ENCODE measurements around the gene VTA1.

The VTA1 gene

DNA sequence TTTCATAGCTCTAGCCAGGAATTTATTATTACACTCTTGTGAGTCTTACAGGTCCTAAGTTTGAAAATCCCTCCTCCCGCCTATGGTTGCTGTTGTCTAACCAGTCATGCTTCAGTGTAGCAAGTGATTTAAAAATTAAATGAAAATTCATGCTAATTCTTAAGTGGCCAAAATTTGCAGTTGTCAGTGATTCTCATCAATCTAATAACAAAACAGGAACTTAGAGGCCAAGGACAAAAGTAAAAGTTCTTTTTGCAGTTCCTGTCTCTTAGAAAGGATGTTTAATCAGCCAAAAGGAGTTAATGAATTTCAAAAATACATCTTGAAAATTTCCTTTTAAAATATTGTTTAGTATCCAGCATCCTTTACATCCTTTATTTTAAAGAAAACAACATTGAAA, 36.3 kb downstream of the VTA1 start:
- H3K9ac ChIP-seq (ENCODE audit: low read depth, low read length): no peak overlapping the region
- no peak for ATAC-seq (ENCODE audit: insufficient read depth, low read depth)
- no peaks in the 10 kb centered on the region for H3K9me3 ChIP-seq (ENCODE audit: insufficient read depth, low read length, severe bottlenecking)
- peaks cover 5% of the 10 kb centered on the region; the same call in 1 of the 2 replicates for H3K36me3 ChIP-seq (ENCODE audit: insufficient read depth, low read length)
- no peak overlapping the region for H3K4me2 ChIP-seq (ENCODE audit: insufficient read depth, low read length)
- H3K4me3 ChIP-seq (ENCODE audit: low read depth in 1 of 2, low read length in 2 of 2): no peak overlapping the region
- no peak overlapping the region for H2AFZ ChIP-seq (ENCODE audit: low read depth, low read length)
- no peaks in the 10 kb centered on the region for H3K4me1 ChIP-seq (ENCODE audit: insufficient read depth, low read length)
- no peaks in the 10 kb centered on the region for H4K20me1 ChIP-seq (ENCODE audit: insufficient read depth, low read length)
- H3K27me3 ChIP-seq (ENCODE audit: insufficient read depth, low read length, poor library complexity): no peaks in the 10 kb centered on the region
- H3K27ac ChIP-seq (ENCODE audit: low read length): no peak overlapping the region
- no peaks in the 10 kb centered on the region for H3K79me2 ChIP-seq (ENCODE audit: insufficient read depth, low read length)
- TF ChIP-seq EZH2 (IDR thresholded peaks at IDR 0.05; ENCODE audit: borderline replicate concordance, low read depth, low read length, severe bottlenecking): no peak
- TF ChIP-seq, protein P1, sequence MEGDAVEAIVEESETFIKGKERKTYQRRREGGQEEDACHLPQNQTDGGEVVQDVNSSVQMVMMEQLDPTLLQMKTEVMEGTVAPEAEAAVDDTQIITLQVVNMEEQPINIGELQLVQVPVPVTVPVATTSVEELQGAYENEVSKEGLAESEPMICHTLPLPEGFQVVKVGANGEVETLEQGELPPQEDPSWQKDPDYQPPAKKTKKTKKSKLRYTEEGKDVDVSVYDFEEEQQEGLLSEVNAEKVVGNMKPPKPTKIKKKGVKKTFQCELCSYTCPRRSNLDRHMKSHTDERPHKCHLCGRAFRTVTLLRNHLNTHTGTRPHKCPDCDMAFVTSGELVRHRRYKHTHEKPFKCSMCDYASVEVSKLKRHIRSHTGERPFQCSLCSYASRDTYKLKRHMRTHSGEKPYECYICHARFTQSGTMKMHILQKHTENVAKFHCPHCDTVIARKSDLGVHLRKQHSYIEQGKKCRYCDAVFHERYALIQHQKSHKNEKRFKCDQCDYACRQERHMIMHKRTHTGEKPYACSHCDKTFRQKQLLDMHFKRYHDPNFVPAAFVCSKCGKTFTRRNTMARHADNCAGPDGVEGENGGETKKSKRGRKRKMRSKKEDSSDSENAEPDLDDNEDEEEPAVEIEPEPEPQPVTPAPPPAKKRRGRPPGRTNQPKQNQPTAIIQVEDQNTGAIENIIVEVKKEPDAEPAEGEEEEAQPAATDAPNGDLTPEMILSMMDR (IDR thresholded peaks at IDR 0.05; ENCODE audit: borderline replicate concordance, extremely low read depth, low read length, poor library complexity, severe bottlenecking): no peak
- no peak for DNase-seq

DNA sequence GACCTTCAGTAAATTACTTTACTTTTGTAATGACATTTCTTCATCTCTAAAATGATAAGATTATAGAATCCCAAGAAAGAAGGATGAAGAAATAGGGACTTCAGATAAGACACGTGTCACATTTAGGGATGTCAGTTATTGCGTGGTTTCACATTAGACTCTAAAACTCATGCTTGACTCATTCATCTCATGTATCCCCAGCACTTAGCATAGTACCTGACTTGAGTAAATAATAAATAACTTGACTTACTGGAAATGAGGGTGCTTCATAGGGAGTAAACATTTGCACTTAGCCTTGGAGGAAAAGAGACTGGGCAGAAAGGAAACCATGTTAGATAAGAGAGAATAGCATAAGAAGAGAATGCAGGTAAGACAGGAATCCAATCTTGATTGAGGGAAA, 37.2 kb downstream of the VTA1 start:
- no peaks in the 10 kb centered on the region for H3K9me3 ChIP-seq (ENCODE audit: insufficient read depth, low read length, severe bottlenecking)
- no peaks in the 10 kb centered on the region for H3K27me3 ChIP-seq (ENCODE audit: insufficient read depth, low read length, poor library complexity)
- TF ChIP-seq, protein P1 (IDR thresholded peaks at IDR 0.05; ENCODE audit: borderline replicate concordance, extremely low read depth, low read length, poor library complexity, severe bottlenecking): no peak
- no peak for TF ChIP-seq EZH2 (IDR thresholded peaks at IDR 0.05; ENCODE audit: borderline replicate concordance, low read depth, low read length, severe bottlenecking)
- H3K9ac ChIP-seq (ENCODE audit: low read depth, low read length): no peak overlapping the region
- ATAC-seq (ENCODE audit: insufficient read depth, low read depth) (no peak), DNase-seq (no peak)
- no peak overlapping the region for H3K4me2 ChIP-seq (ENCODE audit: insufficient read depth, low read length)
- H4K20me1 ChIP-seq (ENCODE audit: insufficient read depth, low read length): no peaks in the 10 kb centered on the region
- no peak overlapping the region for H2AFZ ChIP-seq (ENCODE audit: low read depth, low read length)
- no peaks in the 10 kb centered on the region for H3K4me1 ChIP-seq (ENCODE audit: insufficient read depth, low read length)
- no peak overlapping the region for H3K4me3 ChIP-seq (ENCODE audit: low read depth in 1 of 2, low read length in 2 of 2)
- H3K27ac ChIP-seq (ENCODE audit: low read length): no peak overlapping the region
- H3K79me2 ChIP-seq (ENCODE audit: insufficient read depth, low read length): no peaks in the 10 kb centered on the region
- H3K36me3 ChIP-seq (ENCODE audit: insufficient read depth, low read length): peaks cover 8% of the 10 kb centered on the region; the same call in 1 of the 2 replicates

DNA sequence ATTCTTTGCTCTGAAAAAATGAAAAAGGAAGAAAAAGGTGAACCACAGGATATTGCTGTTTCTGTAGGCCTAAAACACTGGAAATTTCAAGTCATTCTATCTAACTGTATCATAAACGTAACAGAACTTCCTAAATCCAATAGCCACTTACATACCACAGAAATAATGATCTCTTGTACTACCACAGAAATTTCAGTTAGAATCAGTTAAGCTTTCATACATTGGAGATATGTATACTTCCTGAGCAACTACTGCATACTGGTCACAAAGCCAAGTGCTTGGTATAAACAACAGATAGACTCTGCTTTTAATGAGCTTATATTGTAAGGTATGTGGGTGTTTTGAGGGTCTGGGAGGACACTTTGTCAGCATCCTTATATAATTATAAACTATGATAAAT, 38.6 kb downstream of the VTA1 start:
- ATAC-seq (ENCODE audit: insufficient read depth, low read depth): no peak
- H3K79me2 ChIP-seq (ENCODE audit: insufficient read depth, low read length): no peaks in the 10 kb centered on the region
- H2AFZ ChIP-seq (ENCODE audit: low read depth, low read length): no peak overlapping the region
- no peak overlapping the region for H3K9ac ChIP-seq (ENCODE audit: low read depth, low read length)
- no peak overlapping the region for H3K4me2 ChIP-seq (ENCODE audit: insufficient read depth, low read length)
- peaks cover 14% of the 10 kb centered on the region; the same call in 1 of the 2 replicates for H3K36me3 ChIP-seq (ENCODE audit: insufficient read depth, low read length)
- no peak overlapping the region for H3K27ac ChIP-seq (ENCODE audit: low read length)
- H3K9me3 ChIP-seq (ENCODE audit: insufficient read depth, low read length, severe bottlenecking): no peaks in the 10 kb centered on the region
- H3K27me3 ChIP-seq (ENCODE audit: insufficient read depth, low read length, poor library complexity): no peaks in the 10 kb centered on the region
- TF ChIP-seq, protein P1 (IDR thresholded peaks at IDR 0.05; ENCODE audit: borderline replicate concordance, extremely low read depth, low read length, poor library complexity, severe bottlenecking): no peak
- TF ChIP-seq EZH2 (IDR thresholded peaks at IDR 0.05; ENCODE audit: borderline replicate concordance, low read depth, low read length, severe bottlenecking): no peak
- H3K4me3 ChIP-seq (ENCODE audit: low read depth in 1 of 2, low read length in 2 of 2): no peak overlapping the region
- no peaks in the 10 kb centered on the region for H4K20me1 ChIP-seq (ENCODE audit: insufficient read depth, low read length)
- no peak for DNase-seq
- no peaks in the 10 kb centered on the region for H3K4me1 ChIP-seq (ENCODE audit: insufficient read depth, low read length)

DNA sequence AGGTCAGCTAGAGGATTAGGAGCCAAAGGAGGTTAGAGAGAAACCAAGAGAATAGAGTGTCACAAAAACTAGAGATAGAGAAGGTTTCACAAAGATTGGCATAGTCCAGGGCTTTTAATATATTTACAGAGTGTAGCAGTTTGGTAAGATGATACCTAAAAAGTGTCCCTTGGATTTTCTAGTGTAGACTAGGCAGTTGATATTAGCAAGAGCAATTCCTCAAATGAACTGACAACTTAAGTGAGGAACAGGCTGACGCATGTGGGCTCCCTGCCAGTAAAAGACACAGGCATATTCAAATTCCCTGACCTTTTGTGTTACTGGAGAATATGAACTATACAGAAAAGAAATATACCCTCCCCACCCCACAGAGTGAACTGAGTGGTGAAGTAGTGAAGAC, 40.1 kb downstream of the VTA1 start:
- H3K4me1 ChIP-seq (ENCODE audit: insufficient read depth, low read length): no peaks in the 10 kb centered on the region
- H3K9ac ChIP-seq (ENCODE audit: low read depth, low read length): no peak overlapping the region
- no peaks in the 10 kb centered on the region for H4K20me1 ChIP-seq (ENCODE audit: insufficient read depth, low read length)
- TF ChIP-seq EZH2 (IDR thresholded peaks at IDR 0.05; ENCODE audit: borderline replicate concordance, low read depth, low read length, severe bottlenecking): no peak
- no peak overlapping the region for H3K4me2 ChIP-seq (ENCODE audit: insufficient read depth, low read length)
- no peak overlapping the region for H2AFZ ChIP-seq (ENCODE audit: low read depth, low read length)
- ATAC-seq (ENCODE audit: insufficient read depth, low read depth): no peak
- no peaks in the 10 kb centered on the region for H3K79me2 ChIP-seq (ENCODE audit: insufficient read depth, low read length)
- H3K27me3 ChIP-seq (ENCODE audit: insufficient read depth, low read length, poor library complexity): no peaks in the 10 kb centered on the region
- H3K27ac ChIP-seq (ENCODE audit: low read length): no peak overlapping the region
- DNase-seq: no peak
- no peak overlapping the region for H3K4me3 ChIP-seq (ENCODE audit: low read depth in 1 of 2, low read length in 2 of 2)
- peaks cover 15% of the 10 kb centered on the region; the same call in 1 of the 2 replicates for H3K36me3 ChIP-seq (ENCODE audit: insufficient read depth, low read length)
- no peaks in the 10 kb centered on the region for H3K9me3 ChIP-seq (ENCODE audit: insufficient read depth, low read length, severe bottlenecking)
